DMS53 treated with DMSO at 0.1 percent for 48 hours (cell line): ENCODE results near the gene MAPK14.
A peak's percentile ranks its signal among the peaks of the same experiment; 100 is the strongest.
"Not testable (repeated sequence)": the region's sequence is repeated elsewhere in the genome, so short reads cannot be mapped to it uniquely, and the experiment has no call there.

Source experiments
- DNase-seq: peaks from one replicate; lab custom pipeline; 2025; ENCODE audit not compliant: unreplicated experiment; lab: John Stamatoyannopoulos, UW

The MAPK14 gene

DNA sequence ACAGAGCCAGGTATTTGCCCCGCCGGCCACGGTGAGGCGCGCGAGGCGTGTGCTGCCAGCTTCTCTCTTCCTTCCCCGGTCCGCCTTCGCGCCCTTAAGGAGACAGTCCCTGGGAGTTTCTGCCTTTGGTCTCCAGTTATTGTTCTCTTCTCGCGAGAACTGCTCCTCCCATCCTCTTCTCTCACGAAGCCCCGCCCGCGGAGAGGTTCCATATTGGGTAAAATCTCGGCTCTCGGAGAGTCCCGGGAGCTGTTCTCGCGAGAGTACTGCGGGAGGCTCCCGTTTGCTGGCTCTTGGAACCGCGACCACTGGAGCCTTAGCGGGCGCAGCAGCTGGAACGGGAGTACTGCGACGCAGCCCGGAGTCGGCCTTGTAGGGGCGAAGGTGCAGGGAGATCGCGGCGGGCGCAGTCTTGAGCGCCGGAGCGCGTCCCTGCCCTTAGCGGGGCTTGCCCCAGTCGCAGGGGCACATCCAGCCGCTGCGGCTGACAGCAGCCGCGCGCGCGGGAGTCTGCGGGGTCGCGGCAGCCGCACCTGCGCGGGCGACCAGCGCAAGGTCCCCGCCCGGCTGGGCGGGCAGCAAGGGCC is at the start of gene MAPK14:
TSS of gene MAPK14 (plus strand) at position 308 of the 587 bp plus-strand sequence. CDS start 350 bp downstream, outside the sequence.
- peak; percentile 97 for DNase-seq

DNA sequence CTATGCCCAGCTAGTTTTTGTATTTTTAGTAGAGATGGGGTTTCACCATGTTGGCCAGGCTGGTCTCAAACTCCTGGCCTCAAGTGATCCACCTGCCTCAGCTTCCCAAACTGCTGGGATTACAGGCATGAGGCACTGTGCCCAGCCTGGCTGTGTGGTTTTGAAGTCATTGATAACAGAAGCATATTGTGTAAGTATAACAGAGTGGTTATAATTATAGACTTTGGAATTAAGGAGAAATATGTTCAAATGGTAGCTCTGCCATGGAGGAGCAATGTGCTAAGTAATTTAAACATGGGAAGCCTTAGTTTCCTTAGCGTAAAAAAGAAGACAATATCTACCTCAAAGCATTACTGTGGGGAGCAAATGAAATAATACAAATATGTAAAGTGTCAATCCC is 47.5 kb upstream of the MAPK14 start:
- not testable (repeated sequence) for DNase-seq

DNA sequence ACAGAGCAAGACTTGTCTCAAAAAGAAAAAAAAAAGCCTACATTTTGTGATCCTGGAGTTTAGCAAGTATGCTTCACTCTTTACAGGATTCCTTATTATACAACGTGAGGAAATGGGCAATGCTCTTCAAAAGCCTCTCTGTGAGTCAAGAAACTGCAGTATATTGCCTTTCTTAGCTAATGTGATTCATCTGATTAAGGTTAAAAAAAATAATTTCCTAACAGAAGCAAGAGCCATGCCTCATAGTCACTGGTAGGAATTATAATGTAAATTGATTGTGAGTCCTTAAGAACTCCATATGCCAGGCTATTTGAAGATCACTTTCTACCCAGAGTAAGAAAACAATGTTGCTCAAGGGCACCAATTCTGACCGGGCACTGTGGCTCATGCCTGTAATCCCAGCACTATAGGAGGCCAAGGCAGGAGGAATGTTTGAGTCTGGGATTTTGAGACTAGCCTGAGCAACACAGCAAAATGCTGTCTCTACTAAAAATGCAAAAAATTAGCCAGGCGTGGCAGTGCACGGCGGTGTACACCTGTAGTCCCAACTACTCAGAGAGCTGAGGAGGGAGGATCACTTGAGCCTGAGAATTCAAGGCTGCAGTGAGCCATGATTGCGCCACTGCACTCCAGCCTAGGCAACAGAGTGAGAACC is 46.5 kb upstream of the MAPK14 start:
- no peak for DNase-seq

DNA sequence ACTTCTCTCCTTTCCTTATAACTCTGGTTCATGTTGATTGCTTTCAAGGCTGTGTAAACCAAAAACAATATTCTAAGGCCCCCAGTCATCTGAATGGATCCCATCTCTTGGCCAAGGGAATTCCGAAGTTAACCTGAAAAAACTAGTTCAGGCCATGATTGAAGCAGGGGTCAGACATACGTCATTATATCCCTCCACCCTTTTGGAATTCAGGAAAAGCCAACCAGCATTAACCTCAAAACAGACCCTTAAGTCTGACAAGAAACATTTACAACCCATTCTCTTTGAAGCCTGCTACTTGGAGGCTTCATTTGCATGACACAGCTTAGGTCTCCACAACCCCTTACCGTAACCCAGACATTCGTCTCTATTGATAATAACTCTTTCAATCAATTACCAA is 42.9 kb upstream of the MAPK14 start:
- no peak for DNase-seq

DNA sequence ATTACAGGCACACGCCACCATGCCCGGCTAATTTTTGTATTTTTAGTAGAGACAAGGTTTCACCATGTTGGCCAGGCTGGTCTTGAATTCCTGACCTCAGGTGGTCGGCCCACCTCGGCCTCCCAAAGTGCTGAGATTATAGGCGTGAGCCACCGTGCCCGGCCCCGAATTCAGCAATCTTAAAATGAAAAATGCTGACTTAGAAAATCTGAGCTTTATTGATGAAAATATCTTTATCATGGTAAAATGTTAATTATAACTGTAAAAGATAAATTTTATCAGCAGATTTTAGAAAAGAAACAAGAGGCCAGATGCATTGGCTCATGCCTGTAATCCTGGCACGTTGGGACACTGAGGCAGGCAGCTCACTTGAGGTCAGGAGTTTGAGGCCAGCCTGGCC is 39.6 kb upstream of the MAPK14 start:
- DNase-seq, result not testable (repeated sequence)

DNA sequence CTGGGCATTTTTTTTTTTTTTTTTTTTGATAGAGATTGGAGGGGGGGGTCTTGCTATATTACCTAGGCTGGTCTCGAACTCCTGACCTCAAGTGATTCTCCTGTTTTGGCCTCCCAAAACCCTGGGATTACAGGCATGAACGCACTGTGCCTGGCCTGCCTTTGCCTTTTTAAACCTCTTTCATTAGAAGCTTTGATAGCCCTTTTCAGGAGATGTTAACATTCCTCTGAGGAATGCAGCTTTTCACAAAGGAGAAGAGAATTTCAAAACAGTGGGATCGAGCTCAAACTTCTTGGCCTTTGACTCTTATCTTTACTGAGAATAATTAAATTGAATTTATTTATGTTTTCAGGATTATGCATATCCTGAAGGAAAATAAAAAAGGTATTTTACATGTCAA is 34.5 kb upstream of the MAPK14 start:
- DNase-seq, result no peak

DNA sequence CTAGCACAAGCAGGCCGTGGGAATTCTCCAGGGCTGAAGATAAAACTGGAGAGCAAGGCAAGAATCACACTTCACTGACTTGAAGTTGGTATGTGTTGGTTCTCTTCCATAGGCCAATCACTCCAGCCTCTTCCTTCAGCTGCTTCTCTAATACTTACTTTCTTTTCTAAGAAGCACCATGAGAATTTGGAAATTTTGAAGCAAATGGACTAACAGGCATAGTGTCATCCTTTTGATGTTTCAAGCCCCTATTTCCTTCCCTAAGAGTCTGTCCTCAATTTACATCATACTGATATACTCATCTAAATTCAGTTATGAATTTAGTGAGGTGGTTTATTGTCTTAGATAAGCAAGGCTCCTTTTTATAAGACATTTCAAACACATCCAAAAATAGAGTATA is 27.2 kb upstream of the MAPK14 start:
- DNase-seq, result no peak

DNA sequence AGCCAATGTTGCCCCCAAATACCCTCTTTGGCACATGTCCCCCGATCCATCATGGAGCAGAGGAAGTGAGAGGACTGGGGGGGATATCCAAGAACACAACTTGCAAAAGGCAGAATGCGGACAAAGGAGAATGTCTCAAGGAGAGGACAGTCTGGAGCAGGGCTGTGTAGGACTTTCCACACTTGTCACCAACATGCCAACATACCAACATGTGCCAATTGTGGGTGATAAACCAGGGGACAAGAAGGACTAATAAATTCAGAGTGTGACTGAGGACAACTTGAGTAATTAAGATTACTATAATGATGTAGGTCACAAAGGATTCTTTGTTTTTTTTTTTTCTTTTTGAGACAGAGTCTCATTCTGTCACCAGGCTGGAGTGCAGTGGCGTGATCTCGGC is 11.9 kb upstream of the MAPK14 start:
- no peak for DNase-seq

DNA sequence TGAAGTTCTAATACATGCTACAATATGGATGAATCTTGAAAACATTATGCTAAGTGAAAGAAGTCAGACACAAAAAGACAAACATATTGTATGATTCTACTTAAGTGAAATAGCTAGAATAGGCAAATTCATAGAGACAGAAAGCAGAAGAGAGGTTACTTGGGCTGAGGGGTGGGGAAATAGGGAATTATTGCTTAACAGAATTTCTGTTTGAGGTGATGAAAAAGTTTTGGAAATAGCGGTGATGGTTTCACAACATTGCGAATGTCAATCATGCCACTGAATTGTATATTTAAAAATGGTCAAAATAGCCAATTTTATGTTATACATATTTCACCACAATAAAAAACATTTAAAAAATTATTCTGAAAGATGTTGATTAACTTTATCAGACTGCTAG is 9.3 kb upstream of the MAPK14 start:
- no peak for DNase-seq

DNA sequence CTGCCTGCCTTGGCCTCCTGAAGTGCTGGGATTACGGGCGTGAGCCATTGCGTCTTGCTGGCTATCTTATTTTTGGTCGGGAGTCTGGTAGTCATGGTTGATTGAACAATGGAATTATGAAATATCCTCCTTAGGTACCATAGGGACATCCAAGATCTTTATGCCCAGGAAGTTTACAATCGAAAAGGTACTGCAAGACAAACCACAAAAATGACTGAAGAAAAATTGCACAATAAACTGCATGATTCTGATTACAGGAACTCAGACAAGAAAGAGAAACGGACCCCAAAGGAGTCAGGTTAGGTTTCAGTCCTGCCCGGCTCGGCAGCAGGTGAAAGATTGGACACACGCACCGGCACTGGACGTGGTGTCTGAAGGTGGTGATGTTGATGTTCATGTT is 8.4 kb upstream of the MAPK14 start:
- DNase-seq, result no peak

DNA sequence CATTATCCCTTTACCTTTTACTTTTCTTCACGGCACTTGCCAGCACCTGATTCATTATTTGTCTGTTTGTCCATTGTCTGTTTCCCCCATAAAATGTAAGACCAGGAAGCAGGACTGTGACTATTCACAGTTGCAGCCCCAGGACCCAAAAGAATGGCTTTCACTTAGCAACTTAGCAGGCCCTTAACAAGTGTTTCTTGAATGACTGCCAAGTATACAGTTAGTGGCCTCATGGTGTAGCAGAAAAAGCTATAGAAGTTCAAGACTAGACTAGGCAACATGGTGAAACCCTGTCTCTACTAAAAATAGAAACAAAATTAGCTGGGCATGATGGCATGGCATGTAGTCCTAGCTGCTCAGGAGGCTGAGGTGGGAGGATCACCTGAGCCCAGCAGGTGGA is 7.5 kb upstream of the MAPK14 start:
- DNase-seq, result no peak

DNA sequence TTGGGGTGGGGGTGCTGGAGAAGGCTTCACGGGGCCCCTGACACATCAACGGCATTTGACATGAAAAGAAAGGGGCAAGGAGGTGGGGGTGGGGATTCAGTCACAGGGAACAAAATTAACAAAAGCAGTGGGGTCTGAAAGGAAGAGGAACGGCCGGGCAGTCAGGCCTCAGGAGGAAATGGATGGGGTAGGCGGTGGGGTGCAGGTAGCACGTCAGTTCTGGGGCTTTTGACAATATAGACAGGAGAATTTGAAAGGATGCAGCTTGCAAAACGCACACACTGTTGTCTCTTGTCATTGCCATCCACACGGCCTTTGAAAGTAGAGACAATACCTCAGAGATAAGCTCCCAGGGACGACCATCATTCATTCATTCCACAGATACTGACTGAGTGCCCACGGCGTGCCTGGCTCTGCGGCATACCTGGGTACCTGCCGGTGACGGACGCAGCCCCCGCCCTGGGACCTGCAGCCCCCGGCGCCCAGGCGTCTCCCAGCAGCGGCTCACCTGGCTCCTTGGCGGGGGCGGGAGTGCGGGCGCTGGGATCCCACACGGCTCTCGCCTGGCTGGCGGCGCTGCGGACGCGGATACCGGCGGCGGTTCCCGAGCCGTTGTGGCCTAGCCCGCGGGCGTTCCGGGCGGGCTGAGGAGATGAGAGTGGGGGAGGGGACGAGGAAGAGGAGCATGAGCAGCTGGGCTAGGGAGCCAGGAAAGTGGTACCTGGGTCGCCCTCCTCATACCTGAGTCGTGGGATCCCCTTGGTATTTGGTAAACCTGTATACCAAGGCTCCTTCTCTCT is 3.4 kb upstream of the MAPK14 start, which contains the start of gene SLC26A8:
TSS of gene SLC26A8 (minus strand) at position 646 of the 800 bp plus-strand sequence. CDS start 4,934 bp downstream, outside the sequence.
- DNase-seq, result no peak

DNA sequence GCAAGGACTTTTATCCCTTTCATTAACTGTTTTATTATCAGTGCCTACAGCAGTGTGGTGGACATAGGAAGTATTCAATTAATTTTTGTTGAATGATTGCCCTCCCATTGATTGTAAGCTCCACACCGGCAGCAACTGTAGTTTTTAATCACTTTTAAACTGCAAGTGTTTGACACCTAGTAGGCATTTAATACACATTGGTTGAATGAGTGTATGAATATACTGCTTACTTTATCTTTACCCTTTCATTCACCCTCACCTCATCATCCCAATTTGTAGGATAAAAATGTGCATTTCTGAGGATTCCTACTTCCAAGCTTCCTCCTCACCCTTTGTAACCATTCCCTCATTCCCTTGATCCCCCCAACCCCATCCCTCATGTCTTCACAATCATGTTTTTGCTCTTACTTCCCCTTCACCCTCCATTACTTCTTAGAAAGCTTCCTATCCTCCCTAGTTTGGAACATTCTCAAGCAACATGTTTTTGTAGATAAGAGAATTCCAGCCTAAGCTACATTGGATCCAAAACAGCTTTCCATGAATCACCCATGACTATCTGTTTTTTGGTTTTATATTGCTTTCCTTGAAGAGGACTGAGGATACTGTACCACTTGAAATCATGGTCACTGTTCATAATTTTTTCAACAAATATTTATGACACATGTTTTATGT is 2.2 kb upstream of the MAPK14 start:
- DNase-seq, result no peak

DNA sequence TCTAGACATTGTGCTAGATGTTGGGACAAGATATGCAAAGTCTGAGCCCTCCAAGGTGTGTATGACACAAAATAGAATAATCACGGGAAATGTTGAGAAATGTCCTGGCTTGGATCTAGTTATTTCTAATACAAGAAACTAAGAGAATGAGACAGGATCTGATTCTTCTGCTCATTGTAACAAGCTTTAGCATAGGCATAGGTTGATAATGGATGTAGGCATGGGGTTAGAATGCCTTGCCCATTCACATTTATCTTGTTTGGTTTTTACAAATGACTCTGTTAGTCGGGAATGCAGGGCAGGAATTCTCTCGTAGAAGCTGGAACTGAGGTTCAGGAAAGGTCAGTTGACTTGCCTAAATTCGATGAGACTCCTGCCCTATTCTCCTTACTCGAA is 1.7 kb upstream of the MAPK14 start:
- no peak for DNase-seq

DNA sequence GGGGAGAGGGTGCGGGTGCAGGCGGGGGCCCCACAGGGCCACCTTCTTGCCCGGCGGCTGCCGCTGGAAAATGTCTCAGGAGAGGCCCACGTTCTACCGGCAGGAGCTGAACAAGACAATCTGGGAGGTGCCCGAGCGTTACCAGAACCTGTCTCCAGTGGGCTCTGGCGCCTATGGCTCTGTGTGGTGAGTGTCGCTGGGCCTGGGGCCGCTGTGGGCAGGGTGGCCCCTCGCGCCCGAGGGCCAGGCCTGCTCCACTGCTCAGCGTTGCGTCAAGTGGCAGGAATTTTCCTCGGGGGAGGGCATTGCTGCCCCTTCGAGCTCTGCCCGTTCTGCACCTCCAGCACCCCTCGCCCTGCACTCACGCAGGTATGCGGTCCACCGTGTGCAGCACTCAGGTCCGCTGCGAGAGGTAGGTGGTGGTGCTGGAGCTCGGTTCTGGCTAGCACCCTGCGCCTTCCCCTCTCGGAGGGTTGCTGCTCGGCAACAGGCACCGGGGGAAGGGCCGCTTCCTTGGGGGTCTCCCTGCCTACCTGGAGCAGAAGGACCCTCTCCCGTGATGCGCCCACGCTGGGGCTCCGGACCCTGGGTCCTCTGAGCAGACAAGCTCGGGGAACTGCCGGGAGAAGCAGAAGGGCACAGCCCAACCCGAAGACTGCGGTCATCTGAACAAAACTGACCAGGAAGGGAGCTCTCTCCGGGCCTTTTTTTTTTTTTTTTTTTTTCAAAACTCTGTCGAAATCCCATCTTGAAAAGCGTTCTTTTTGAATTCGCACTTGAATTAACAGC is 674 bp downstream of the MAPK14 start:
- DNase-seq, result peak; percentile 4

DNA sequence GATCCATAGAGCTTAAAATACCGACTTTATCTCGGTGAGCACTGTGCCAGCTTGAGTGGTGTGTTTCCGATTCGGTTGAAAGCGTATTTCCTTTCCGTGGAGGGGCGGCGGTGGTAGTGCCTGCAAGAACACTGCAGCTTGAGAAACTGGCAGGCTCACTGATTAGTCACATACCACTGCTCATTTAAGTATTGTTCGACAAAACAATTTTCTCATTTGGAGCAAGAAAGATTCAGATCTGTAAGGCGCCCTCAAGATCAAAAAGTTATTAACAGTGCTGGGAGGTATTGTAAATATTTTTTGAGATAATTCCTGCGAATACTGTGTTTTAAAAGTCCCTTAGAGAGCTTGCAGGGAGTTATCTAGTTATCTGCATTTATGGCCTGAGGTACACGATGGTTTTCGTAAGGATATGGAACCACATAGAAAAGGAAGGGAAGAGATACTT is 1.3 kb downstream of the MAPK14 start:
- DNase-seq, result peak; percentile 4

DNA sequence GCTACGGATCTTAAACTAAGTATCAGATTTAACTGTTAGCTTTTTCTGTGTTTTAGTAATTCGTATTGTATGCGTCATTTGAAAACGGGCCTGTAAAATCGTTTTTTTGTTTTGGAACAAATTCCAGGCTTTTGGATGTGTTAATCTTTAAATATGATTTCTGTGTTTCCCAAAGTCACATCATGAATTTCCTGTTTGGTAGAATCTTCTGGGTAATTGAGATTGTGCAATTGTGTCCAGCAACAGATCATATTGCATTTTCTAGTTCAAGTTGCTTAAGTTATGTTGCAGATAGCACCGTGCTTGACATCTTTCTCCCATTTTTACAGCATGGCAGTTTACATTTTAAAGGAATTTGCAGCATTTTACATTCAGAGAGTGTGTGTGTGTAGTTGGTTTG is 1.9 kb downstream of the MAPK14 start:
- DNase-seq, result no peak

DNA sequence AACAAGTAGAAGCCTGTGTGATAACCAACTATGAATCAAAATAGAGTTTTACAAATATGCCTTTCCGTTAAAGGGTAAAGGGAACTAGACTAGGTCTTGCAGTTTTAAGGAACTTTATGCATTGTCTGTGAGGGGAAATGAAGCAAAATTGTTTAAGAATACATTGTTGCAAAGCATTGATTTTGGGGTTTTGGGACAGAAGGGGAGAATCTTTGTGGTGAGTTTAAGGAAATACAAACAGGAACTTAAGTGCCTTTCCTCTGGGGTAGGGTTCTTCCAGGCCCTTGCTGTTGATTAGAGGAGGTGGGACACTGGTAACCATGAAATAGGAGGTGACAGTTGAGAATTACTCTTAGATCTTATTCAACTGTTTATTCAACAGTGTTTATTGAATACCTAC is 4.7 kb downstream of the MAPK14 start:
- no peak for DNase-seq

DNA sequence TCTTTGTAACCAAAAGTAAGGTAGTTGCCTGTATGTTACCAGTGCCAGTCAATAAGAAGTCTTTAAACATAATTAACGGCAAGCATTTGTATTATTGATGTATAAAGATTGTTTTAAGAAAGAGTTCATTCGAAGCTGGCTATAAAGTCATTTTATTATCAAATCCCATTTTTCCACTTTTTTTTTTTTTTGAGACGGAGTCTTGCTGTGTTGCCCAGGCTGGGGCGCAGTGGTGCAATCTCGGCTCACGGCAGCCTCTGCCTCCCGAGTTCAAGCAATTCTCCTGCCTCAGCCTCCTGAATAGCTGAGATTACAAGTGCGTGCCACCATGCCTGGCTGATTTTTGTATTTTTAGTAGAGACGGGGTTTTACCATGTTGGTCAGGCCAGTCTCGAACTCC is 5.5 kb downstream of the MAPK14 start:
- not testable (repeated sequence) for DNase-seq

DNA sequence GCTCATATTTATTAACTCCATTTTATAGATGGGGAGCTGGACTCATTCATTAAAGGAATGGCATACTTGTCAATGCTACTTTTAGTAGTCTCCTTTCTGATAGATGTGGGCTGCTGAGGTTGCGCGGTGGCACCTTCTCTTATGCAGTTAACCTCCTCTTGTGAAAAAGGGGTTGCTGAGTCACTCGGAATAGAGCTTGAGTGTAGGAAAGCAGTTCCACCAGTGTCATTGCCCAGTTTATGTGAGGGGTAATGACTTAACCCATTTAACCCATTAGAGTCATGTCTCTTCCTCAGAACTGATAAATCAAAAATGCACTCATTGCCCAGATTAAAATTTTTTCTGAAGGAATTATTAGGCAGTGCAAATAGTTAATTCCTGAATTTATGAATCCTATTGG is 6.3 kb downstream of the MAPK14 start:
- DNase-seq, result no peak

DNA sequence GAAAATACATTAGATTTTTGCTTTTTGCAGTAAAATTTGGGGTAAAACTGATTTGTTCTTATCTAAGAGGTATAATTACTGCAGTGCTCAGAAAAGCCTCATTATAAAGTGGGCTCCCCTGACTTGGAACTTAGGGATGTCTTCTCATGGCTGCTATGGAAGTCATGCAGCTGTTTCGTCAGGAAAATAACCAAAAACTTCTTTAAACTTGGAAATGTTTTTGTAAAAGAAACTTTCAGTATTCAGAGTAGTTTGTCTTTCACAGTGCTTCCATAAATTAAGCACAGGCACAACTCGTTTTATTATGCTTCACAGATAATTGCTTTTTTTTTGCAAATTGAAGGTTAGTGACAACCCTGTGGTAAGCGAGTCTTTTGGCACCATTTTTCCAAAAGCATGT is 6.8 kb downstream of the MAPK14 start:
- no peak for DNase-seq
